Stimulated activated CD4-positive, alpha-beta T cell treated with anti-CD3 and anti-CD28 coated beads, TNF-alpha, amount 100 ng/mL, for 4 hours (primary cell): Measurements from ENCODE around the gene P2RY1.
"Not testable (repeated sequence)": the region's sequence is repeated elsewhere in the genome, so short reads cannot be mapped to it uniquely, and the experiment has no call there.

Experiments
- DNase-seq, 3 experiments: peaks; one replicate each; pipeline ENCODE4 v3.0.0-alpha.2; 2020; ENCODE audit warnings: low read depth in 3 of 3

Gene P2RY1

GRCh38 chr3:152836269-152836668 is 1.3 kb downstream of the P2RY1 start:
- DNase-seq = no peak

- DNase-seq = no peak
Measured at GRCh38 chr3:152839511-152839910, 4.6 kb downstream of the P2RY1 start.

GRCh38 chr3:152841131-152841530 is 6.2 kb downstream of the P2RY1 start:
- DNase-seq = no peak

- no peak for DNase-seq
Measured at GRCh38 chr3:152842413-152842812, 7.5 kb downstream of the P2RY1 start.

GRCh38 chr3:152843955-152844354 is 9.0 kb downstream of the P2RY1 start:
- DNase-seq = no peak

- DNase-seq = not testable (repeated sequence)
Measured at GRCh38 chr3:152846572-152847202, 11.8 kb downstream of the P2RY1 start.

- DNase-seq = not testable (repeated sequence)
Measured at GRCh38 chr3:152847599-152847998, 12.7 kb downstream of the P2RY1 start.

GRCh38 chr3:152849996-152850578 is 15.2 kb downstream of the P2RY1 start:
- no peak for DNase-seq

GRCh38 chr3:152853196-152853595 is 18.3 kb downstream of the P2RY1 start:
- DNase-seq = no peak

- no peak for DNase-seq
Measured at GRCh38 chr3:152857082-152857481, 22.2 kb downstream of the P2RY1 start.

GRCh38 chr3:152858170-152858800 is 23.4 kb downstream of the P2RY1 start:
- DNase-seq = no peak

- DNase-seq = no peak
Measured at GRCh38 chr3:152860736-152861135, 25.8 kb downstream of the P2RY1 start.

- DNase-seq = no peak
Measured at GRCh38 chr3:152865668-152866245, 30.8 kb downstream of the P2RY1 start.

GRCh38 chr3:152870027-152870426 is 35.1 kb downstream of the P2RY1 start:
- no peak for DNase-seq

- not testable (repeated sequence) for DNase-seq
Measured at GRCh38 chr3:152873314-152873713, 38.4 kb downstream of the P2RY1 start.

- no peak for DNase-seq
Measured at GRCh38 chr3:152874896-152875749, 40.2 kb downstream of the P2RY1 start.

- no peak for DNase-seq
Measured at GRCh38 chr3:152879130-152879789, 44.3 kb downstream of the P2RY1 start.

- no peak for DNase-seq
Measured at GRCh38 chr3:152879790-152880174, 44.9 kb downstream of the P2RY1 start.

- DNase-seq = no peak
Measured at GRCh38 chr3:152885076-152885475, 50.1 kb downstream of the P2RY1 start.
